ENCODE data around the gene TEX28.
"Not testable (repeated sequence)": the region's sequence is repeated elsewhere in the genome, so short reads cannot be mapped to it uniquely, and the experiment has no call there.

Gene TEX28

GRCh38 chrX:154310616-154311536 lies 16.0 kb upstream of the TEX28 start:
- DNase-seq = no peak

GRCh38 chrX:154309041-154309775 lies 14.3 kb upstream of the TEX28 start:
- no peak for DNase-seq

DNA sequence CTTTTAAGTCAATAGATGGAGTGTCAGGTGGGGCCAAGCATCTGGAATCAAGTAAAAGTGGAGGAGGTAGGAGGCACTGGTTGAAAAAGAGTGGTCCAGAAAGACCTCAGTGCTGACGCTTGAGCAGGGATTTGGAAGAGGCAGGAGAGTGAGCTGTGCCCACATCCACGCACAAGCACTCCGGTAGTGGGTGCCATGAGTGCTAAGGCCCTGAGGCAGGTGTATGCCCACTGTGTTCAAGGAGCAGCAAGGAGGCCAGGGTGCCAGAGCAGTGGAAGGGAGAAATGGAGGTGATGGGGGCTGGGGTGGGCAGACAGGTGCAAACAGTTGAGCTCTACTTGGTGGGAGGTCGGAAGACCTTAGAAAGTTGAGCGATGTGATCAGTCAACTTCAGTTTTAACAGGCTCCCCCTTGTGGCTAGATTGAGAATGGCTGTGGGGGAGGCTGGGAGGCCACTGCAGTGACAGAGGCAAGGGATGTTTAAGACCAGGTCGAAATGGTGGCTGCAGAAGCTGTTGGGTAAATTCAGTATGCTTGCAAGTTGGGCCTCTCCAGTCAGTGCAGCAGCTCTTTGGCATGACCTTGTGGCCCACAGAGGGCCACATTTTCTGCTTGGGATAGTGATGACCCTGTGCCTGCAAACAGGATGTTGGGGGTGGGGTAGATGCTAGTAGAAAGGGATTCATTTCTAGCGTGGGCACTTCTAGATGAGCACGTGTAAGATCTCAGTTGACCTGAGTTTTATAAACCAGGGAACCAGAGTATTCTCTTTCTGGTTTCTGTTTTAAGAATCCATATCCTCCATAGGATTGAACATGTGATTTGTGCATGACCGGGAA lies 13.4 kb upstream of the TEX28 start:
- DNase-seq = peak; percentile 48

- DNase-seq = no peak
Observed at GRCh38 chrX:154307202-154307601, 12.3 kb upstream of the TEX28 start.

GRCh38 chrX:154305541-154306205 lies 10.7 kb upstream of the TEX28 start:
- no peak for DNase-seq

DNA sequence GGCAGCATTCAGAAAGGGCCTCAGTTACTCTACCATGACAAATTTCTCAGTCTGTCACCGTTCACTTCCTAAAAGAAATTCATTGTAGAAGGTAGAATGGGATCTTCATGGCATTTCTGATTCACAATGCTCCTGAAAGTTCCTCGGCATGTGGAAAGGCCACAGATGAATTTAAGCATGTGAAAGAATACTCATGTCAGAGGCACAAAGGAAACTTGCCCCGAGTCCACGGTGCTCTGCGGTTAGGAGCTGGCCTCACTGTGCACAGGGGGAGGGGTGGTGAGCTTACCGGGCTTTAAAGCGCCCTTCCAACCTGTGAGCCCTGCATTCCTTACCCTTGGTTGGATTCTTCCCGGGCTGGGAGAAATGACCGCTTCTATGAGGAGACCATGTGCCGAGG lies 9.9 kb upstream of the TEX28 start:
- no peak for DNase-seq

DNA sequence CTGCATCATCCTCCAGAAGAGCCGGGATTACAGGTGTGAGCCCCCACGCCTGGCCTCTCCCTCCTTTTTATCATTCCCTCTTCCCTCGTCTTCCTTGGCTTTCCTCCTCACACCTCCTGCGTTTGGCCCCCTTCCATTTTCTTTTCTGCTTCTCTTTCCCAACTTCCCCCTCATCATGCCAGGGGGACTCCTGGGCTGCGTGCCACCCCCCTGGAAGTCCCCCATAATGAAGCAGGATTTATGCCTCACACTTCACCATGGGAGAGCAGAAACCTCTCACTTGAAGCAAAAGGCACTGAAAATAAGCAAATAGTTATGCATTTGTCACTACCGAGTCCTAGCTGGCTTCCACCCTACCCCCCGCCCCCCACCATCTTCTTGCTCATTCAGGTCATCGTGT lies 8.6 kb upstream of the TEX28 start:
- no peak for DNase-seq

DNA sequence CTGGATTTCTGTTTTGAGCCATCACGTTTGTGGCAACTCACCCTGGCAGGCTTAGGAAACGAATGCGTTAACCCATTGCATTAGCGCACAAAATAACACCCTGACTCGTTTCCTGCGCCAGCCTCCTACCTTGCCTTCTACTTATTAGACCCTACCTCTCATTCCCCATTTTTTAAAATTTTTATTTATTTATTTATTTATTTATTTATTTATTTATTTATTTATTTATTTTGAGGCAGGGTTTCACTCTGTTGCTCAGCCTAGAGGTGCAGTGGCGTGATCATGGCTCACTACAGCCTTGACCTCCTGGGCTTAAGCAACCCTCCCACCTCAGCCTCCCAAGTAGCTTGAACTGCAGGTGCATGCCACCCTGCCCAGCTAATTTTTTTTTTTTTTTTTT lies 8.1 kb upstream of the TEX28 start:
- not testable (repeated sequence) for DNase-seq

GRCh38 chrX:154300816-154301215 lies 5.9 kb upstream of the TEX28 start:
- no peak for DNase-seq

- no peak for DNase-seq
Observed at GRCh38 chrX:154298312-154298711, 3.4 kb upstream of the TEX28 start.

DNA sequence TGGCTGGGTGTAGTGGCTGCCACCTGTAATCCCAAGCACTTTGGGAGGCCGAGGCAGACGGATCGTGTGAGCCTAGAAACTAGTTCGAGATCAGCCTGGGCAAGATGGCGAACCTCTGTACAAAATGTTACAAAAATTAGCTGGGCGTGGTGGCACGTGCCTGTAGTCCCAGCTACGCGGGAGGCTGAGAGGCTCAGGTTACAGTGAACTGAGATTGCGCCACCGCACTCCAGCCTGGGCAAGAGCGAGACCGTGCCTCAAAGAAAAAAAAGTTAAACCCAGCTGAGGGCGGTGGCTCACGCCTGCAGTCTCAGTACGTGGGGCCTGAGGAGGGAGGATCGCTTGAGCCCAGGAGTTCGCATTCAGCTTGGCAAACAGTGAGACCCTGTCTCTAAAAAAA lies 1.8 kb upstream of the TEX28 start:
- no peak for DNase-seq

- DNase-seq = no peak
Observed at GRCh38 chrX:154295664-154296310, 863 bp upstream of the TEX28 start, which contains the start of gene TKTL1. TKTL1 (plus strand) TSS chrX:154295795; CDS start chrX:154295860, 65 bp downstream.

DNA sequence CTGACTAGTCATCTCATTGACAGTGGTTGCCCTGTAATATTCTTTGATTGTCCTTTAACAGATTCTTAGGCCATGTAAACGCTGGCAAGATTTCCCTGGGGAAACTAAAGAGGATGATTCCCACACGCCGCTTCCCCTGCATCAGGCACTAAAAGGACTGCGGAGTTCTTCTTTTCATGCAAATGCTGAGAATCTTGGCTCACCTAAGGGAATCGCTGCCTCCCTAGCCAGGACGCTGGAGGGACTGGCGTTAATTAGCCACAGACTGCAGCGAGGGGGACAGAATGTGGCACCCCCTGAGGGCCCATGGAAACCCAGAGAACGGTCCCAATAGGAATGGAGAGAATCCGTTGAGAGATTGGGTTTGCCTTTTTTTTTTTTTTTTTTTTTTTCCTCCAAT lies 8.5 kb downstream of the TEX28 start:
- not testable (repeated sequence) for DNase-seq

- not testable (repeated sequence) for DNase-seq
Observed at GRCh38 chrX:154284489-154285338, 10.2 kb downstream of the TEX28 start.

- DNase-seq = not testable (repeated sequence)
Observed at GRCh38 chrX:154269245-154269644, 25.7 kb downstream of the TEX28 start.

DNA sequence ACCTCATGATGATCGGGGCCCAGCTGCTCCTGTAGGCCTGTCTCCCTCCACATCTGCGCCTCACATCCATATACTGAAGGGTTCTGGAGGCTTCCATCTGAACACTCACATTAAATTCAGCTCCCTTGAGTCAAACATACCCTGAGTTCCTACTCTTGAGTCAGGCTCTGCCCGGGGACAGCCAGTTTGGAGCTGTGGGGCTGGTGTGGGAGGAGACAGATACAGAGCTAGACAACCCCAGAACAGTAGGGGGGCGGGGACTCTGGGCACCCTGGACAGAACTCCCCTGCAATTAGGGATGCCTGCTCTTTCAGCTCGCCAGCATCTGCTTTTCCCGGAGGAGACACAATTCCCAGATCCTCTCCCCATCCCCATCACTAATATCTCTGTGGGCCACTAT lies 31.9 kb downstream of the TEX28 start:
- DNase-seq = not testable (repeated sequence)

DNA sequence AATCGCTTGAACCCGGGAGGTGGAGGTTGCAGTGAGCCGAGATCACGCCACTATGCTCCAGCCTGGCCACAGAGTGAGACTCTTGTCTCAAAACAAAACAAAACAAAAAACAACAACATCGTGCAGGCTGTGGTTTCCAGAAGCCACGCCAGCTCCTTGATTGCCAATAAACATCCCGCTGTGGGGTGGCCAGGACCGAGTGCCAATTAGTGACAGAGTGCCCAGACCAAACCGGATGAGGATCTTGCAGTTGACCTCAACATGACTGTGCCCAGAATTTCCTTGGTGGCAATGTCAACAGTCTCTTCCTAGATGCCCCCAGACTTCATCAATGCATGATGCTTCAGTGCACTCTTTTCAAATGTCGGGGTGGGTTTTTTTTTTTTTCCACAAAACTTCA lies 36.2 kb downstream of the TEX28 start:
- not testable (repeated sequence) for DNase-seq

- not testable (repeated sequence) for DNase-seq
Observed at GRCh38 chrX:154257282-154257681, 37.6 kb downstream of the TEX28 start, which contains the start of gene OPN1MW3. OPN1MW3 (plus strand) TSS chrX:154257582; CDS start chrX:154257620, 38 bp downstream.

DNA sequence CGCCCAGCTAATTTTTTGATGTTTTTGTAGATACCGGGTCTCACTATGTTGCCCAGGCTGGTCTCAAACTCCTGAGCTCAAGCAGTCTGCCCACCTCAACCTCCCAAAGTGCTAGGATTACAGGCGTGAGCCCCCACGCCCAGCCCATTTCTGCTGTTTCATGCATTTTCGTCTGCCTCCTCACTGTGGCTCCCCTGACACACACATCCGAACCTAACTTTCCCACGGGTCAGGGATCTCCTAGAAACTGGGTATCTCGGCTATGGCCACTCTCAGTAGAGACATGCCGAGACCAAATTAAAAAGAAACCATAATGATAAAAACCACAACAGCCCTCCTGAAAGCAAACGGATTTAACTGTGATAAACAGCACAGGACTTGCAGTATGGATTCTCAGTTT lies 46.8 kb downstream of the TEX28 start:
- DNase-seq = not testable (repeated sequence)

- DNase-seq = not testable (repeated sequence)
Observed at GRCh38 chrX:154247377-154248045, 47.4 kb downstream of the TEX28 start.

All from NK-92 treated with Interleukin-12 subunit alpha and Interleukin-12 subunit beta, amount 100 ng/mL, for 24 hours (cell line).